C4-2B (cell line): ENCODE results near the gene OSTN.
"Not testable (repeated sequence)": the region's sequence is repeated elsewhere in the genome, so short reads cannot be mapped to it uniquely, and the experiment has no call there.

Experiments used
- H3K27ac ChIP-seq: fragments of 450-650 bp; 2 replicates; pipeline ENCODE4 v1.5.1; 2017
- CTCF ChIP-seq: fragments of 450-650 bp; conservative IDR thresholded peaks from 2 replicates; pipeline ENCODE4 v1.5.1; 2017; ENCODE audit warnings: mild to moderate bottlenecking
- ZFX ChIP-seq: fragments of 450-650 bp; IDR thresholded peaks from 2 replicates; pipeline ENCODE4 v1.6.1; 2017

The OSTN gene

GRCh38 chr3:191169566-191169965, 29.5 kb upstream of the OSTN start:
- H3K27ac ChIP-seq: no peak overlapping the region
- TF ChIP-seq ZFX: no peak
- TF ChIP-seq CTCF: no peak

GRCh38 chr3:191170097-191170496, 28.9 kb upstream of the OSTN start:
- no peak for TF ChIP-seq ZFX
- TF ChIP-seq CTCF: no peak
- H3K27ac ChIP-seq: no peak overlapping the region

GRCh38 chr3:191175102-191175501, 23.9 kb upstream of the OSTN start:
- no peak for TF ChIP-seq CTCF
- no peak for TF ChIP-seq ZFX
- no peak overlapping the region for H3K27ac ChIP-seq

GRCh38 chr3:191176038-191176785, 22.8 kb upstream of the OSTN start:
- TF ChIP-seq CTCF (no peak), ZFX (no peak)

GRCh38 chr3:191185382-191185781, 13.7 kb upstream of the OSTN start:
- H3K27ac ChIP-seq: not testable (repeated sequence)

More at GRCh38 chr3:191176038-191176785, 22.8 kb upstream of the OSTN start:
- no peak overlapping the region for H3K27ac ChIP-seq

- not testable (repeated sequence) for H3K27ac ChIP-seq
Observed at GRCh38 chr3:191188246-191188645, 10.8 kb upstream of the OSTN start.

- not testable (repeated sequence) for H3K27ac ChIP-seq
Observed at GRCh38 chr3:191192270-191192669, 6.8 kb upstream of the OSTN start.

GRCh38 chr3:191192941-191193340, 6.1 kb upstream of the OSTN start:
- no peak overlapping the region for H3K27ac ChIP-seq
- no peak for TF ChIP-seq CTCF
- TF ChIP-seq ZFX: no peak

GRCh38 chr3:191197761-191198306, 1.2 kb upstream of the OSTN start:
- TF ChIP-seq ZFX: no peak
- TF ChIP-seq CTCF: no peak
- no peak overlapping the region for H3K27ac ChIP-seq
